Measurements from ENCODE around the gene ANO4. TPM values are rescaled to one million over a fixed set of nuclear protein-coding genes. Genes with fewer than 3 reads are reported as not detected.
"Not testable (repeated sequence)": the region's sequence is repeated elsewhere in the genome, so short reads cannot be mapped to it uniquely, and the experiment has no call there.

ANO4 gene
- total and polyA plus RNA-seq, 8 donors: 0.37 TPM; not detected in 7

- WGBS, 5 donors: 76 to 86% (median 82%) methylated on average over 4 of the region's 4 CpGs
- Histone ChIP-seq H3K27ac (no peak overlapping the region), H3K36me3 (no peaks in the 10 kb centered on the region), H3K4me3 (no peak overlapping the region), H3K4me1 (no peaks in the 10 kb centered on the region), H3K27me3 (no peaks in the 10 kb centered on the region), H3K9me3 (no peaks in the 10 kb centered on the region)
- TF ChIP-seq POLR2AphosphoS5 (IDR thresholded peaks at IDR 0.05) (no peak), CTCF (IDR thresholded peaks at IDR 0.05) (no peak), EP300 (IDR thresholded peaks at IDR 0.05) (no peak), POLR2A (IDR thresholded peaks at IDR 0.05) (no peak)
- DNase-seq: no peak
- intact Hi-C loops (cut with DNase I; ENCODE audit: low total_unique reads): no loop called here
These were observed 322.3 kb downstream of the ANO4 start for GRCh38 chr12:101116911-101117310.

GRCh38 chr12:101117842-101118241, 323.3 kb downstream of the ANO4 start:
- no peaks in the 10 kb centered on the region for H3K4me1 ChIP-seq
- intact Hi-C loops (cut with DNase I; ENCODE audit: low total_unique reads): no loop called here
- 81 to 88% (median 83%) methylated on average over 2 of the region's 2 CpGs for WGBS, 5 donors
- no peaks in the 10 kb centered on the region for H3K36me3 ChIP-seq
- H3K4me3 ChIP-seq: no peak overlapping the region
- H3K27me3 ChIP-seq: no peaks in the 10 kb centered on the region
- TF ChIP-seq CTCF (IDR thresholded peaks at IDR 0.05): no peak
- no peak for TF ChIP-seq POLR2A (IDR thresholded peaks at IDR 0.05)
- TF ChIP-seq POLR2AphosphoS5 (IDR thresholded peaks at IDR 0.05): no peak
- TF ChIP-seq EP300 (IDR thresholded peaks at IDR 0.05): no peak
- H3K9me3 ChIP-seq: no peaks in the 10 kb centered on the region
- DNase-seq: no peak
- no peak overlapping the region for H3K27ac ChIP-seq

GRCh38 chr12:101127521-101128219, 333.1 kb downstream of the ANO4 start:
- Histone ChIP-seq H3K36me3 (no peaks in the 10 kb centered on the region), H3K9me3 (no peaks in the 10 kb centered on the region), H3K4me3 (no peak overlapping the region), H3K27me3 (no peaks in the 10 kb centered on the region), H3K4me1 (no peaks in the 10 kb centered on the region), H3K27ac (no peak overlapping the region)
- 80 to 89% (median 85%) methylated on average over 6 of the region's 6 CpGs for WGBS, 5 donors
- no peak for DNase-seq
- no peak for TF ChIP-seq POLR2AphosphoS5 (IDR thresholded peaks at IDR 0.05)
- no peak for TF ChIP-seq POLR2A (IDR thresholded peaks at IDR 0.05)
- TF ChIP-seq CTCF (IDR thresholded peaks at IDR 0.05): no peak
- TF ChIP-seq EP300 (IDR thresholded peaks at IDR 0.05): no peak
- intact Hi-C loops (cut with DNase I; ENCODE audit: low total_unique reads): no loop called here

- DNase-seq; H3K4me3 ChIP-seq; H3K9me3 ChIP-seq; H3K4me1 ChIP-seq; H3K36me3 ChIP-seq; H3K27me3 ChIP-seq; intact Hi-C loops (cut with DNase I; ENCODE audit: low total_unique reads); H3K27ac ChIP-seq: not testable (repeated sequence)
- 86 to 93% (median 89%) methylated on average over 32 to 35 of the region's 35 CpGs for WGBS, 5 donors
These were observed 351.3 kb downstream of the ANO4 start for GRCh38 chr12:101145777-101146431.

GRCh38 chr12:101165319-101165718, 370.7 kb downstream of the ANO4 start:
- Histone ChIP-seq H3K36me3 (no peaks in the 10 kb centered on the region), H3K27ac (no peak overlapping the region), H3K4me1 (no peaks in the 10 kb centered on the region), H3K9me3 (no peaks in the 10 kb centered on the region), H3K27me3 (no peaks in the 10 kb centered on the region), H3K4me3 (no peak overlapping the region)
- no peak for TF ChIP-seq POLR2AphosphoS5 (IDR thresholded peaks at IDR 0.05)
- no peak for TF ChIP-seq POLR2A (IDR thresholded peaks at IDR 0.05)
- no peak for DNase-seq
- WGBS, 5 donors: 57 to 67% (median 65%) methylated on average over 4 of the region's 4 CpGs
- intact Hi-C loops (cut with DNase I; ENCODE audit: low total_unique reads): no loop called here

All from stomach (tissue), 9 donors.